Body of pancreas (tissue), 4 donors: Measurements from ENCODE around the gene MDFIC2. TPM values are rescaled to one million over a fixed set of nuclear protein-coding genes. Genes with fewer than 3 reads are reported as not detected.

Source experiments
- ATAC-seq: fragments of 150-250 bp; one replicate; pipeline ENCODE4 v1.9.1; 2016
- DNase-seq, 4 donors: peaks; one replicate each; pipeline ENCODE4 v3.0.0-alpha.2; 2019
- H3K27ac ChIP-seq, 4 donors: fragments of 200-600 bp; sonication (generic); 1 replicate in 3 of 4; 2 replicates in 1 of 4; pipeline versions ENCODE4 v1.5.1 to v1.6.1; 2016 to 2019; ENCODE audit warnings: mild to moderate bottlenecking in 1 of 4, mixed read lengths in 1 of 4, moderate library complexity in 1 of 4
- H3K27me3 ChIP-seq, 2 donors: fragments of 200-600 bp; sonication (generic); one replicate each; pipeline ENCODE4 v1.6.0; 2016; ENCODE audit warnings: mild to moderate bottlenecking in 1 of 2
- H3K36me3 ChIP-seq, 2 donors: fragments of 200-600 bp; sonication (generic); replicated peaks in 1 of 2; 2 replicates each; pipeline ENCODE4 v1.5.1; 2016; ENCODE audit warnings: low read depth in 2 of 2; ENCODE audit not compliant: insufficient read depth in 1 of 2
- H3K4me1 ChIP-seq: fragments of 200-600 bp; sonication (generic); one replicate; pipeline ENCODE4 v1.6.0; 2016
- H3K4me3 ChIP-seq, 2 donors: fragments of 200-600 bp; sonication (generic); 1 replicate in 1 of 2; 2 replicates in 1 of 2; pipeline ENCODE4 v1.5.1; 2016 to 2019
- H3K9me3 ChIP-seq, 3 donors: fragments of 200-600 bp; sonication (generic); 1 replicate in 2 of 3; 2 replicates in 1 of 3; pipeline ENCODE4 v1.5.1; 2016
- POLR2A ChIP-seq, 3 donors: fragments of 450-650 bp; IDR thresholded peaks; one replicate each; pipeline ENCODE4 v1.6.1; 2016; ENCODE audit warnings: antibody characterized with exemption in 3 of 3, mild to moderate bottlenecking in 2 of 3
- WGBS, 2 donors: methylation state at CpG; one replicate each; pipeline ENCODE4 v1.1.5; 2017; 5-methylcytosine and 5-hydroxymethylcytosine counted together
- intact Hi-C: fragments of 100-400 bp; cut with DNase I; formaldehyde crosslinking; loops from one replicate; pipeline ENCODE4 v1.15.1; 2023
- total RNA-seq, 2 donors: library from RNA; depleted of rRNA; stranded (reverse); fragments of >200 nt; gene quantifications; one replicate each; pipeline ENCODE4 v1.1.0, GENCODE V29; 2016
- TF ChIP-seq, protein P1 (sequence below), 7 experiments: fragments of 450-650 bp in 4 of 7; fragments of 200-600 bp in 3 of 7; sonication (generic) in 3 of 7; IDR thresholded peaks; one replicate each; pipeline ENCODE4 v1.5.1; 2016 to 2019; ENCODE audit warnings: antibody characterized with exemption in 7 of 7

Gene MDFIC2
- total RNA-seq, 2 donors from 2014 or later, result not detected

DNA sequence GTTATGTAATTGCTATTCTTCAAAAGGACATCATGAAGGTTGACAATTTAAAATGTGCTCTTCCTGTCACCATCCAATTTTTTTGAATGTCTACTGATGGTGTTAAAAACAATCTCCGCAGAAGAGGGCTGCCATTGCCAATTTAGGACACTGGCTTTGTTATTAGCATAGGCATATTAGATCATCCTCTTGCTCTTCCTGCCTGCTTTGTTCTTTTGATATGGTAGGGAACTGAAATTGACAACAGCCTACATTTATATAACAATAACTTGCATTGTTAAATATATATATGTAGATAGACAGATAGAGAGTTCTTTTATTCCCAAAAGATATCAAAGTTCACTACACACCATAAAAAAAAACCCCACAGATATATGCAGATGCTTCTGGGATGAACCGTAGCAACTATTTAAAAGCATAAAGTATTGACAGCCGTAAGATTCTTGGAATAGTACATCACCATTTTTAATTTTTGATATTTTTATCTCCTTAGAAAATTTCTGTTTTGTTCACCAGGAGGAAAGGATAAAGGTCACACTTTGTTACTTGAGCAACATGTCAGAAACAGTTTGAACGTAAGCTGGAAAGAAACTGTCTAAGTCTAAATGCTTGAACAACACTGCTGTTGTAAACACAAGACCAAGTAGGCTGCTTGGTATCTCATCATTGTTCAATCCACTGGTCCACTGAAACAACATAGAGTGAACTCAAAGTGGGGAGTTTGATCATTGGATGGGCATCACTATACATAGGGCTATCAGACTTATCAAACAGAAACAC is 66.5 kb downstream of the MDFIC2 start:
- DNase-seq, result no peak
- no peaks in the 10 kb centered on the region for H3K27me3 ChIP-seq
- no peaks in the 10 kb centered on the region for H3K4me1 ChIP-seq
- intact Hi-C loops, result no loop called here
- TF ChIP-seq, protein P1, sequence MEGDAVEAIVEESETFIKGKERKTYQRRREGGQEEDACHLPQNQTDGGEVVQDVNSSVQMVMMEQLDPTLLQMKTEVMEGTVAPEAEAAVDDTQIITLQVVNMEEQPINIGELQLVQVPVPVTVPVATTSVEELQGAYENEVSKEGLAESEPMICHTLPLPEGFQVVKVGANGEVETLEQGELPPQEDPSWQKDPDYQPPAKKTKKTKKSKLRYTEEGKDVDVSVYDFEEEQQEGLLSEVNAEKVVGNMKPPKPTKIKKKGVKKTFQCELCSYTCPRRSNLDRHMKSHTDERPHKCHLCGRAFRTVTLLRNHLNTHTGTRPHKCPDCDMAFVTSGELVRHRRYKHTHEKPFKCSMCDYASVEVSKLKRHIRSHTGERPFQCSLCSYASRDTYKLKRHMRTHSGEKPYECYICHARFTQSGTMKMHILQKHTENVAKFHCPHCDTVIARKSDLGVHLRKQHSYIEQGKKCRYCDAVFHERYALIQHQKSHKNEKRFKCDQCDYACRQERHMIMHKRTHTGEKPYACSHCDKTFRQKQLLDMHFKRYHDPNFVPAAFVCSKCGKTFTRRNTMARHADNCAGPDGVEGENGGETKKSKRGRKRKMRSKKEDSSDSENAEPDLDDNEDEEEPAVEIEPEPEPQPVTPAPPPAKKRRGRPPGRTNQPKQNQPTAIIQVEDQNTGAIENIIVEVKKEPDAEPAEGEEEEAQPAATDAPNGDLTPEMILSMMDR (IDR thresholded peaks at IDR 0.05), result no peak
- TF ChIP-seq POLR2A (IDR thresholded peaks at IDR 0.05), result no peak
- no peak overlapping the region for H3K4me3 ChIP-seq
- no peak for ATAC-seq
- 76 to 83% methylated on average over 4 of the region's 4 CpGs for WGBS, 2 donors
- H3K36me3 ChIP-seq, result no peaks in the 10 kb centered on the region
- H3K27ac ChIP-seq, result no peak overlapping the region
- no peaks in the 10 kb centered on the region for H3K9me3 ChIP-seq

DNA sequence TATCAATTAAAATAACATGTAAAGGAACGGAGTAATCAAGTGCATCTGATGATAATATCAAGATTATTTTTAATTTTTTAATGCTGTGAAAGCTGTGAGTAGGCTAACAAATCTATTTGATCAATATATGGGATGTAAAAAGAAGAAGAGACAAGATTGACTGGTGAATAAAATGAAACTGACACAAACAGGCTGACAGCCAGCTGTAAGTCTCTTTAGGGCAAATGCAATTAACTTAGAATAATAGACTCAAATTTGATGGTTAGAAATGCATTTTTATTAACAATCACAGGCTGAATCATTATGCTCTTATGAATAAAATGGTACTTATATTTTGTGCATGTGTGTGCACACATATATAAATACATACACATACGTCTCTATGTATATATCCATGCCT is 68.0 kb downstream of the MDFIC2 start:
- 83 to 84% methylated on average over 2 of the region's 2 CpGs for WGBS, 2 donors
- H3K9me3 ChIP-seq, result no peaks in the 10 kb centered on the region
- no peak overlapping the region for H3K4me3 ChIP-seq
- no peaks in the 10 kb centered on the region for H3K27me3 ChIP-seq
- DNase-seq (no peak), ATAC-seq (no peak)
- intact Hi-C loops, result no loop called here
- H3K27ac ChIP-seq, result no peak overlapping the region
- TF ChIP-seq, protein P1 (IDR thresholded peaks at IDR 0.05), result no peak
- no peak for TF ChIP-seq POLR2A (IDR thresholded peaks at IDR 0.05)
- no peaks in the 10 kb centered on the region for H3K36me3 ChIP-seq
- H3K4me1 ChIP-seq, result no peaks in the 10 kb centered on the region

DNA sequence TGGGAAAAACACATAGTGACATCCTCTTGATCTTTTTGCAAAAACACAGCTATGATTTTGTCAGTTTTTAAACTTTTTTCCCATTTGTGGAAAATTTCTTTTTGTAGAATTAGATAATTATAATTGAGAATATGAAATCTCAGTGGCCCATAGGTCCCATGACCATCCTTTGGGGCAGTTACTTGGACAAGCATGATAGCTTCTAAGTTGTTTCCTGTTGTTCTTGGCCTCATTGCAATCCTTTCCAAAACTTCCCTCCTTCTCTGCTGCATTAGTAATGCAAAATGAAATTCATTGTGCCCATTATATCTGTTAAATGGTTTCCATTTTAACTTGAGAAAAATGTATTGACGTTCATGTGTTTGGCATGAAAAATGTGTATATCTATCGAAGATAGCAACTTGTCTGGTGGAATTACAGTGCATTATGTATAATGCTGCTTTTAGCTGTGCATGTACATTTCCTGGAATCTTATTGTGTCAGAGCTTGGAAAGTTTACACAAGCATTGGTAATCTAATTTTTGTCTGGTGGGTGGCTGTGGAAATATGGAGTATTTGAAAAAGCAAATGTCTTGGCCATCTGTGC is 70.0 kb downstream of the MDFIC2 start:
- DNase-seq (no peak), ATAC-seq (no peak)
- no peak for TF ChIP-seq POLR2A (IDR thresholded peaks at IDR 0.05)
- TF ChIP-seq, protein P1 (IDR thresholded peaks at IDR 0.05), result no peak
- Histone ChIP-seq H3K36me3 (no peaks in the 10 kb centered on the region), H3K27ac (no peak overlapping the region), H3K4me3 (no peak overlapping the region), H3K9me3 (no peaks in the 10 kb centered on the region), H3K4me1 (no peaks in the 10 kb centered on the region), H3K27me3 (no peaks in the 10 kb centered on the region)
- intact Hi-C loops, result no loop called here
- WGBS, 2 donors, result 58 to 69% methylated on average over 2 of the region's 2 CpGs

DNA sequence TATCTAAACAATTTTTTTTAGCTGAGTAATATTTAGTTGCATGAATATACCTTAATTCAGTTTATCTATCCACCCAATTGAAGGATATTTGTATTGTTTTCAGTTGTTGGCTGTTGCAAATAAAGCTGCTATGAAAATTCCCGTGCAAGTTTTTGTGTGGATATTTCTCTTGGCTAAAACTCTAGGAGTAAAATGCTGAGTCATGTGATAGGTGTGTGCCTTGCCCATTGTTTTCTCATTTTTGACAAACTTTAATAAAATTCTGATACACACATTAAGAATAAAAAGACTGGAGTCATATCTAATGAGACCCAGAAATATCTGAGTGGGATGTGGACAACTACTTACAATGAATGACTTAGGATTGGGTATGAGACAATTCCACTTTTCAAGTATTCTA is 78.6 kb downstream of the MDFIC2 start:
- no peak overlapping the region for H3K4me3 ChIP-seq
- H3K36me3 ChIP-seq, result no peaks in the 10 kb centered on the region
- TF ChIP-seq, protein P1 (IDR thresholded peaks at IDR 0.05), result no peak
- no peak for TF ChIP-seq POLR2A (IDR thresholded peaks at IDR 0.05)
- no peak overlapping the region for H3K27ac ChIP-seq
- no peak for DNase-seq
- no peak for ATAC-seq
- H3K27me3 ChIP-seq, result no peaks in the 10 kb centered on the region
- intact Hi-C loops, result no loop called here
- H3K4me1 ChIP-seq, result no peaks in the 10 kb centered on the region
- WGBS, 2 donors, result 81% methylated on average over 1 of the region's 1 CpG
- no peaks in the 10 kb centered on the region for H3K9me3 ChIP-seq

DNA sequence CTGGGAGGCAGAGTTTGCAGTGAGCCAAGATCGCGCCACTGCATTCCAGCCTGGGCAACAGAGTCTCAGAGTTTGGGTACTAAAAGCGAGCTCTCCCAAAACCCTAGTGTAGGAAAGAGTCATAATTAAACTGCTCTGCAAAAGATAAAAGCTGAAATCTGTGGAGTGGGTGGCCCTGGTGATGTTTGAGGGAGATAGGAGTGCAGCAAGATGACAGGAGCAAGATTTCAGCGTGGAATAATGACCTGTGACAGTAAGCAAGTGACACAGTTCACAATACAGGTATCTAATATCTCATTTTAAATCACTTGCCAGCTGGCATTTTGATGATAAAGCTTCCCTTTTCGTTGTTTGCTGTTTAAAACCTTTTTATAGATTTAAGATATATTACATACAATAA is 79.3 kb downstream of the MDFIC2 start:
- no peak overlapping the region for H3K4me3 ChIP-seq
- DNase-seq (no peak), ATAC-seq (no peak)
- TF ChIP-seq, protein P1 (IDR thresholded peaks at IDR 0.05), result no peak
- no peak for TF ChIP-seq POLR2A (IDR thresholded peaks at IDR 0.05)
- no peaks in the 10 kb centered on the region for H3K9me3 ChIP-seq
- no peaks in the 10 kb centered on the region for H3K4me1 ChIP-seq
- intact Hi-C loops, result no loop called here
- 69% methylated on average over 5 of the region's 5 CpGs for WGBS, 2 donors
- no peaks in the 10 kb centered on the region for H3K27me3 ChIP-seq
- H3K36me3 ChIP-seq, result no peaks in the 10 kb centered on the region
- no peak overlapping the region for H3K27ac ChIP-seq
